Activated naive CD4-positive, alpha-beta T cell treated with anti-CD3 and anti-CD28 coated beads, Interleukin-2, amount 50 U/mL, for 16 hours (primary cell): Measurements from ENCODE around the gene GZMB.
A peak's percentile ranks its signal among the peaks of the same experiment; 100 is the strongest.
"Not testable (repeated sequence)": the region's sequence is repeated elsewhere in the genome, so short reads cannot be mapped to it uniquely, and the experiment has no call there.

Experiments used
- DNase-seq: peaks from one replicate; pipeline ENCODE4 v3.0.0-alpha.2; 2020

GZMB gene

GRCh38 chr14:24630872-24631477, 3.0 kb downstream of the GZMB start:
- DNase-seq = no peak

- DNase-seq = no peak
Measured at GRCh38 chr14:24630087-24630871, 3.7 kb downstream of the GZMB start.

- DNase-seq = no peak
Measured at GRCh38 chr14:24629521-24629920, 4.5 kb downstream of the GZMB start.

DNA sequence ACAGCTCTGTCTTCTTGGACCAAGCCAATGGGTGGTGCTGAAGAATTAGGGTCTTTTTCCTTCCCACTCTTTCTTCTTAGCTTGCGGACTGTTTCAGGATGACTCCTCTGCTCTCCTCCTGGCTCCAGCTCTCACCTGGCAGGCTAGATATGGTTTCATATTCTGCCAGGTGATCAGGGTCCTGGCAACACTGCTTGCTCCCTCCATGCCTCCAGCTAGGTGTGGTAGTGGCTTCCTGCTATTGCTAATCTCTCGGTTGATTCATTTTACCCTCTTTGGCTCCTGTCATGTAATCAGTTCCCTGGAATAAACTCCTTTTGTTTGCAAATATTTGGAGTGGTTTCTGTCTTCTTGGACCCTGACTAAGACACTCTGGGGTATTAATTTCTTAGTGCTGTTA, 20.2 kb downstream of the GZMB start:
- DNase-seq = no peak

DNA sequence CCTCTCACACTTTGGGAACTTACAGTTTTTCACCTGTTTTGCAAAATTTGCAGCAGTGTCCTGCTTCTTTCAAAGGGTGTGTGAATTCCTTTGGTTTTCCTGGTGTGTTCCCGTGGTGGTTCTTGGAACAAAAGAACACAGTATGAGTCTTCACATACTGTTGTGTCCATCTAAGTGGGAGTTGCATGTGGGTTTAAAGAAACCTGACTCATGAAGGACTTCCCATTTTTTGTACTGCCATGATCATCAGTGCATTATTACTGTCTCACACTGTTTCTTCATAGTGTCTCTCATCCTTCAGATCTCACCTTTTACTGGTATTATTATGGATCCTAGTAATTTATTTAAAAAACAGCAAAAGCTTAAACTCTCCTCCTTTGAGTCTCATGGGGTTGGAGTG, 20.7 kb downstream of the GZMB start:
- DNase-seq = no peak

DNA sequence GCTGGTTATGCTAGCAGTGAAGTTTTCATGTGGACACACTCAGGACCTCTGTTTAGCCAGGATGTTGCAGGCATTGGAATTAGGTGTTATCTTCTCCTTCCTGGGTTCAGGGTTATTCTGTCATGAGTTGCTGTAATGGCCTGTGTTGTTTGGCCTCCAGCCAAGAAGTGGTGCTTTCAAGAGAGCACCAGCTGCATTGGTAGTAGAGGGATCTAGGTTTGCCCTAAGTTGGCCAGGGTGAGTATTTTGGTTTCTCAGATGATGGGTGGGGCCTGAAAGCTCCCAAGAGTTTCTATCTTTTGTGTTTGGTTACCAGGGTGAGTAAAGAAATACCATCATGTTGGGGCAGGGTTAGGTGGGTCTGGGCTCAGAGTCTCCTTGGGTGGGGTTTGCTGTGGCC, 21.8 kb downstream of the GZMB start:
- DNase-seq = no peak

- DNase-seq = no peak
Measured at GRCh38 chr14:24609655-24610344, 24.2 kb downstream of the GZMB start, which contains the start of gene GZMH. GZMH (minus strand) TSS chr14:24609685; CDS start chr14:24609613, 72 bp downstream.

DNA sequence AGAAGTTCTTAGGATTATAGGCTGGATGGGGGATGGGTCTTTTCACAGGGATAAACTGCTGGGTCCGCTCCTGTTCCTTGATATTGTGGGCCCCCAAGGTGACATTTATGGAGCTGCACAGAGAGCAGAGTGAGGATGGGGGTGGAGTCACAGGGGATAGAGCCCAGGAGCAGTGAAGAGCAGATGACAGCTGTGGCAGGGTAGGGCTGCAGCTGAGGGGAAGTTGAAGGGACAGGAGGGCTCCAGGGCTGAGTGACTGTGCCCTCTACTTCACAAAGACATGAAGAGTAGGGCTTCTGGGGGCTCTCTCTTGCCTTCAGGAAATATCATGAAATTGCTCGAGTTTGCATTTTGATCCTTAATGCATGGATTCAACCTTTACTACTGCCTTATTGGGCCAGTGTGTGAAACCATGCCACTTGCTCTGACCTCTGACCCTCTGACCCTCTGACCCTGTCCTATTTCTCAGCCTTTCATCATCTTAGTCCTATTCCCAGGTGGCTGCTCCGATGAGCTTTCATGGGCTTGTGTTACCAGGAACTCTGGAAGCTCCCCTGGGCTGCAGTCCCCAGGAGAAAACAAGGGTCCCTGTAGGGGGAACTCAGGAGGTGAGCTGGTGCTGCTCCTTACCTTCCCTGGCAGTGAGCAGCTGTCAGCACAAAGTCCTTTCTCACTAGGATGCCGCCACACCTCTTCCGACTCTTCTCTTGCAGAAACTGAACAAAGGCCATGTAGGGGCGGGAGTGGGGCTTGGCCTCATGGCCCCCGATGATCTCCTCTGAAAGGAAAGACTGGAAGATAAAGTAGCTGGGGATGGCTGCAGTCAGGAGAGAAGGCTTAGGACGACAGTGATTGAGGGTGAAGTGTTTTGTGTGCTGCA, 26.1 kb downstream of the GZMB start:
- DNase-seq = no peak

DNA sequence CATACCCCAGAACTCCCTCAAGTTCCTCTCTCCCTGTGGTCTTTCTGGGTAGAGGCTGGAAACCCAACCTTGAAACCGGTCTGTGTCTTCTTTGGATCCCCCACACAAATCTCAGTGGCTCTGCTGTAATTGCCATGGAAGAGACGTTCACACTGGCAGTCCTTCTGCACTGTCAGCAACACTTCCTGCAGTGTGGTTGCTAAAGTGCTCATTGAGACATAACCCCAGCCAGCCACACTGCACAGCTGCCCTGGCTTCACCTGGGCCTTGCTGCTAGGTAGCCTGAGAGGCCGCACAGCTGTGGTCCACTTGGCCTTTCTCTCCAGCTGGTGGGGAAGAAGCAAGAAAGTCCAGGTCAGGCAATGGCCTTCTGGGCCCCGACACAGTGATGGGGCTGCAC, 26.9 kb downstream of the GZMB start:
- DNase-seq = no peak

- DNase-seq = no peak
Measured at GRCh38 chr14:24606297-24606696, 27.7 kb downstream of the GZMB start.

DNA sequence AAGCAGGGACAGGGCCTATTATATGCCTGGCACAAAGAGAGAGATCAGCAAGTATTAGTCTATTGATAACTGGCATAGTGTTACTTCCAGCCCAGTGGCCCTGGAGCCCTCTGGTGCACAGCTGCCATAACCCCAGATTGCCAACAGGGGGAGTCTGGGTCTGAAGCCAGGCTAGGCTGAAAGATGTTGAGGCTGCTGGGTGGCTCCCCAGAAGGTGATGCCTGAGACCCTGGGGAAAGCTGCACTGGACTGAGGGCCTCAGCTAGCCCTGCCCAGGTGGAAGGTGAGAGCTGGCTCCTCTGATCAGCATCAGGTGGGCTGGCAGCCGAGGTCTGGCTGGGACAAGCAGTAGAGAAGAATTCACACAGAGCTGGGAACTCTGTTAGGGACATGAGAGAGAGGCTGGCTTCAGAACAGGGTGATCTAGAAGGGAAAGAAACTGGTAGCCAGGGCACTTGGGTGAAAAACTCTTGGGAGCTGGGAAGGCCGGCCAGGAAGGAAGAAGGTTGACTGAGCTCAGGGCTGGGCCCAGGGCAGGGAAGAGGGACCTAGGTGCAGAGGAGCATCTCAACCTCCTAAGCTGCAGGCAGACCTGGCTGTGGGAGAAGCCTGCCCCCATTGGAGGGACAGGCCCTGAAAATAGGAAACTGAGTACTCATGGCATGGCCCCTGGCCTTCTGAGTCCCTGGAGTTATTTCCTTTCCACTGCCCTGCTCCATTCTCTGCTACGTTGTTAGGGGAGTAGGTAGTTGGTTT, 28.4 kb downstream of the GZMB start:
- DNase-seq = peak; percentile 70

DNA sequence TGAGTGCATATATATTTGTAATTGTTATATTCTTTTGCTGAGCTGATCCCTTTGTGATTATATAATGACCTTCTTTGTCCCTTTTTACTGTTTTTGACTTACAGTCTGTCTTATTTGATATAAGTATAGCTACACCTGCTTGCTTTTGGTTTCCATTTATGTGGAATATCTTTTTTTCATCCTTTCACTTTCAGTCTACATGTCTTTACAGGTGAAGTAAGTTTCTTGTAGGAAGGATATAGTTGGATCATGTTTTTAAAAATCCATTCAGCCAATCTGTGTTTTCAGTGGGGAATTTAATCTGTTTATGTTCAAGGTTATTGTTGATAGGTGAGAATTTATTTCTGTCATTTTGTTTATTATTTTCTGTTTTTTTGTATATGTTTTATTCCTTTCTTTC, 36.6 kb downstream of the GZMB start:
- no peak for DNase-seq

- DNase-seq = no peak
Measured at GRCh38 chr14:24595073-24595808, 38.7 kb downstream of the GZMB start.

- DNase-seq = not testable (repeated sequence)
Measured at GRCh38 chr14:24591004-24591403, 43.0 kb downstream of the GZMB start.

GRCh38 chr14:24584402-24584801, 49.6 kb downstream of the GZMB start:
- not testable (repeated sequence) for DNase-seq
